Measurements from ENCODE around the gene C14orf93. TPM values are rescaled to one million over a fixed set of nuclear protein-coding genes. Genes with fewer than 3 reads are reported as not detected.
"Not testable (repeated sequence)": the region's sequence is repeated elsewhere in the genome, so short reads cannot be mapped to it uniquely, and the experiment has no call there.

C14orf93 gene
- total RNA-seq, 1 donor from 2014 or later, result 5.5 TPM

DNA sequence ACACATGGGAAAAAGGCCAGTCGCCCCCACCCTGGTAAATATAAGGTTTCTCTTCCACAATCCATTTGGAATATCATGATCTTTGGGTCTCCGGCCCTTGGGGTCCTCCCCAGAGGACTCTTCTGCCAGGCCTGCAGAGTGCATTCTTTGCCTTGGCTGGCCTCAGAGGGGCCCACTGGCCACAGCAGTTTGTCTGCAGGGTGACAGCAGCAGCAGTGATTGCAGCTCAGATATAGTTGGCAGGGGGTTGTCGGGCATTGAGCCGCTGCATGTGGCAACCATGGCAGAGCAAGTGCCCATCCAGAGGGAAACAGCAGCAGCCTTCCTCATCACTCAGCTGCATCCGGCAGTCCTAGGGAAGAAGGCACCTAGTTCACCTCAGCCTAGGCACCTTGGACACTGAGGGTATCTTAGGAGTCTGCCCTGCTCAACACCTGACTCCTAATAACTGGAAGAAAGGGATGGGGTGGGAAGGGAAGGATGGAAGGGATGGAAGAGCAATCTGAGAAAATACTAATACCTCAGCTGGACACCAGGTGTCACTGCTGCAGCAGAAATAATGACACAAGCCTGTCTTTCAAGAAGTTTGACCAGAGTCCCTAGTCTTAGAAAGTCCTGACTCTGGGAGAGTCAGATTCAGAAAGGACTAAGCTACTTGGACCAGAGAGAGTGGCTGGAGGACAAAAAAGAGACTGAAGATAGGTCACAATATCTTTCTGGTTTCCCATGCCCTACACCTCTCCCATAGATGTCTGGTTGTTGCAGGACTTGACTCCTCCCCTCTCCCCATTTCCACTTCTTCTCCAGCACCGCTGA lies 36.5 kb downstream of the C14orf93 start:
- no peak for DNase-seq

- no peak for DNase-seq
These were observed 37.5 kb downstream of the C14orf93 start for GRCh38 chr14:22972313-22972930.

- DNase-seq, result no peak
These were observed 38.8 kb downstream of the C14orf93 start for GRCh38 chr14:22971152-22971551.

DNA sequence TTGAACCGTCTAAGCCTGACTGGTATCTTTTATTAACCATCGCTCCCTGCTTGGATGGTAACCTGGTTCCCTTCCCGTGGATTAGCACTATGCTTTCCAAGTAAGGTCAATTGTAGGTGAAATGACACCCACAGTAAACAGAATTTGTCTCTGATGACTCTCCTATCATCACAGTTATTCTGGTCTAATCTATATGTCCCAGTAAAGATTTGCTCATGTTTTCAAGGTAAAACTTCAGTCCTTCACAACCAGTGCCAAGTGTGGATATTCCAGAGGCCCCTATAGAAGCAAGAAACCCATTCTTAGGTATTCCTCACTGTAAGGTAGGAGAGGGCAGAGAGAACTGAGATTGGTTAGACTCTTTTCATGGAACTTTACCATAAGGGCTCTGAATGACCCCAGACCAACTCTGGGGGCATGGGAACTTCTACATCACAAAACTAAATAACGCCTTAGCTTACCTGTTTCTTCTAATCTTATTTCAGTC lies 43.1 kb downstream of the C14orf93 start:
- DNase-seq, result no peak

DNA sequence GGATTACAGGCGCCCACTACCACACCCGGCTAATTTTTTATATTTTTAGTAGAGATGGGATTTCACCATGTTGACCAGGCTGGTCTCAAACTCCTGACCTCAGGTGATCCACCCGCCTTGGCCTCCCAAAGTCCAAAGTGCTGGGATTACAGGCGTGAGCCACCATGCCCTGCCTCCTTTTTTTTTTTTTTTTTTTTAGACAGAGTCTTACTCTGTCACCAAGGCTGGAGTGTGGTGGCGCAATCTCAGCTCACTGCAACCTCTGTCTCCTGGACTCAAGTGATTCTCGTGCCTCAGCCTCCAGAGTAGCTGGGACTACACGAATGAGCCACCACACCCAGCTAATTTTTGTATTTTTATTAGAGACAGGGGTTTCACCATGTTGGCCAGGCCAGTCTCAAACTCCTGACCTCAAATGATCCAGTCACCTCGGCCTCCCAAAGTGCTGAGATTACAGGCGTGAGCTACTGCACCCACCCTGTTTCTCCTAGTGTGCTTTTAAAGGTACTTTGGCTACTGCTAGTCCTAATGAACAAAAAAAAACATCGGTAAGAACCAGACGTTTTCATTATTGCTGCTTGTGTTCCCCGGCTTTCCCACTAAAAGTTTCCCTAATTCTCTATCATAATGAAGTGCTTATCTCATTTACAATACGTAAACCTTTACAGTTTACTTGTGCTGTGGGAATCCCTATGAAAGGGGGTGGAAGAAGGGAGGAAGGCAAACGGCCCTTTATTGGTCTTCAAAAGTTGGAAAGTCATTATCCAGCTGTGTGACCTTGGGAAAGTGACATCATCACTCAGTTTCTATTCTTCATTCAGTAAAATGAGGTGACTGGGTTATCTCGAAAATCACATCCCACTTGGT lies 43.8 kb downstream of the C14orf93 start:
- not testable (repeated sequence) for DNase-seq

DNA sequence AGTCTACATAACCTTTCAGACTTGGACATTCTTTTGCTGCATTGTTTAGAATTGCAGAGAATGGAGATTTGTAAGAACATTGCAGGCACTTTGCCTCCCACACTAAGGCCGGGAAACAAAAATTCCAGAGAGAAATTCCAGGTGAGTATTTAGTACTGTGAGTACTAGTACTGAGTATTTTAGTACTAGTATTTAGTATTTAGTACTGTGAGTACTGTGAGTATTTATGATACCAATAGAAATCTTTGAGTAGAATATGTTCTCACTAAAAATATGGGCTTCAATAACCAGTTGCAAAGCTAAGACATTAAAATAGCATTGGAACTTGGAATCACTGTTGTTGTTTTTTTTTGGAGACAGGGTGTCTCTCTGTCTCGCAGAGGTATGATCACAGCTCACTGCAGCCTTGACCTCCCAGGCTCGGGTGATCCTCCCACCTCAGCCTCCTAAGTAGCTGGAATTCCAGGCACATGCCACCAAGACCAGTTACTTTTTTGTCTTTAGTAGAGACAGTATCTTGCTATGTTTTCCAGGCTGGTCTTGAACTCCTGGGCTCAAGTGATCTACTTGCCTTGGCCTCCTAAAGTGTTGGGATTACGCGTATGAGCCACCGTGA lies 47.8 kb downstream of the C14orf93 start:
- no peak for DNase-seq

DNA sequence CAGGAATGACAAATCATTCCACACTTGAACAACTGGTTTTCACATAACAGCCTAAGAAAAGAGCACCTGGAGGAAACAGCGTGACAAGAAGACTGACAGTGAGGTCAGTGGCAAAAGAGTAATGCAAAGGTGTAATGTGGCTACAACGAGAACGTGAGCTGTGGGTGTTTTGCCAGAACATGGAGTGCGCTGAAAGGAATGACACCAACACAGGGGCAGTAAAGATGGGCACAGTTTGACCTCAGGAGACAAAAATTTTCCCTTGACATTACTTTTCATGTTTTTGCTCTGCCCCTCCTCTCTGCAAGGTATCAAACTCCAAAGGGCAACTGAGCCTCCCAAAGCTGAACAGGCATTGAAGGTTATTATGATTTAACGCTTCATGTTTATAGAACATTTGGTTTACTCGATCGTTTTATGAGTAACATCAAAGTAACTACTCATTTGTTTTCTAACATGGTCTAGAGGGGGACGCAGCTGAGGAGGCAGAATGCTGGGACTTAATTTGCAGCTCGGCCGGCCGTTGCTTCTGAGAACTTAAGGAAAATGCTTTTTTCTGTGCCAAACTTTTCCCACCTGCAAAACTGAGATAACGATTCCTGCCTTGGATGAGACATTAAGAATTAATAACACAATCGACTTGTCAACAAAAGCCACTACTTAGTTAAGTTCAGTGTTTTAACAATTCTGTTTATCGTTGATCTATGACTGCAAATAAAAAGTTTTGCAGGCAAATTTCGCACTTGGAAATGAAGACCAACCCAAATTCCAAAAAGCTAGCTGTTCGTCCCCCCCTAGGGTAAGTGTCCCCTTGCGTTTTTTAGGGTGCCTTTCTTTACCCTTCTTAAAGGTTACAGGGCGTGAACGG lies 54.0 kb downstream of the C14orf93 start:
- no peak for DNase-seq

DNA sequence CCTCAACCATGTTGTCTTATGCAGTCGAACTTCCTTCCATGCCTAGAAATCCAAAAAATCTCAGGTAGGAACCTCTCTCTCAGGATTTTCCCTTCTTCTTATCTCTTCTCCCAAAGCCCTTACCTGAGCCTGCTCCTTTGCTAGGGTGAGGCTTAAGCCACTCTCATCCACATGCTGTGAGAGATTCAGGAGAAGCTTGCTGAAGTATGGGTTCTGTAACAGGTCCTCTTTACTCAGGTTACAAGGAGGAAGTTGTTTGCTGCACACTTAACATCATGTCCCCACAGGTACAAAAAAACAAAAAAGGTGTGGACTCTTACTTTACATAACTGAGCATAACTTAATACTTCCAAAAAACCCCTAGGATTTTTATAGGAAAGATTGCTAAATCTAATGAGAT lies 57.5 kb downstream of the C14orf93 start:
- no peak for DNase-seq

DNA sequence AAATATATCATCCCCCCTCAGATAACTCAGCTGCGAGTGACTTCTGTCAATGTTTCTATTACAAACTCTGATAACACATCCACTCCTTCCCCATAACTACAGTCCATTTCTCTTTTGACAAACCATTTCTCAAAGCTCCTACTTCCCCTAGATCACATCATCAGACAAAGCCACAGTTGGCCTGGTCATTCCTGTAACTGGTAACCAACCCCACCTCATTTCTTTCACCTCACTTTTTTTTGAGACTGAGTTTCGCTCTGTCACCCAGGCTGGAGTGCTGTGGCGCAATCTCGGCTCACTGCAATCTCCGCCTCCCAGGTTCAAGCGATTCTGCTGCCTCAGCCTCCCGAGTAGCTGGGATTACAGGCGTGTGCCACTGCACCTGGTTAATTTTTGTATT lies 58.1 kb downstream of the C14orf93 start:
- not testable (repeated sequence) for DNase-seq

GRCh38 chr14:22945642-22946041 lies 64.3 kb downstream of the C14orf93 start:
- DNase-seq, result no peak

DNA sequence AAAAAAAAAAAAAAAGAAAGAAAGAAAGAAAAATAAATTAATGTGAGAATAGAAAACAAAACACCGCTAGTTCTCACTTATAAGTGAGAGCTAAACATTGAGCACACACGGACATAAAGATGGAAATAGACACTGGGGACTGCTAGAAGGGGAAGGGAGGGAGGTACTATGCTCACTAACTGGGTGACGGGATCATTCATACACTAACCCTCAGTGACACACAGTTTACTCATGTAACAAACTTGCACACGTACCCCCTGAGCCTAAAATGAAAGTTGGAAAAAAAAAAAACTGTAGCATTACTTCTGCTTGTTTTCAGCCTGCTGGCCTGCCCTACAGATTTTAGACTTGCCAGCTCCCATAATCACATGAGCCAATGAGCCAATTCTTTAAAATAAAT lies 70.3 kb downstream of the C14orf93 start:
- DNase-seq, result no peak

Other genes starting within 250 kb of the C14orf93 start
- 33.5 TPM for gene OXA1L, start 243.5 kb downstream of the C14orf93 start, total RNA-seq
- gene SLC7A7, start 194.7 kb downstream of the C14orf93 start, total RNA-seq, result 3.3 TPM
- gene MRPL52, start 180.3 kb downstream of the C14orf93 start, total RNA-seq, result 16.4 TPM
- 8.3 TPM for gene MMP14, start 173.6 kb downstream of the C14orf93 start, total RNA-seq
- 3.4 TPM for gene LRP10, start 138.4 kb downstream of the C14orf93 start, total RNA-seq
- gene REM2, start 126.9 kb downstream of the C14orf93 start, total RNA-seq, result 1.7 TPM
- 78.6 TPM for gene RBM23, start 91.0 kb downstream of the C14orf93 start, total RNA-seq
- gene PRMT5, start 80.8 kb downstream of the C14orf93 start, total RNA-seq, result 39.8 TPM
- 20.9 TPM for gene HAUS4, start 53.1 kb downstream of the C14orf93 start, total RNA-seq
- 8.1 TPM for gene AJUBA, start 27.6 kb downstream of the C14orf93 start, total RNA-seq
- gene PSMB5, start 24.8 kb upstream of the C14orf93 start, total RNA-seq, result 149 TPM
- not detected for gene PSMB11, start 32.1 kb upstream of the C14orf93 start, total RNA-seq
- gene CDH24, start 47.4 kb upstream of the C14orf93 start, total RNA-seq, result 10.3 TPM
- gene ACIN1, start 85.0 kb upstream of the C14orf93 start, total RNA-seq, result 67.8 TPM
- gene C14orf119, start 85.4 kb upstream of the C14orf93 start, total RNA-seq, result 17.9 TPM
- gene CIROP, start 94.8 kb upstream of the C14orf93 start, total RNA-seq, result not detected
- 0.31 TPM for gene CEBPE, start 109.1 kb upstream of the C14orf93 start, total RNA-seq
- gene SLC7A8, start 173.5 kb upstream of the C14orf93 start, total RNA-seq, result 3.4 TPM
- not detected for gene RNF212B, start 227.8 kb upstream of the C14orf93 start, total RNA-seq

Measured in occipital lobe (tissue), 2 donors.